ENCODE measurements around the gene TMEM234.

The TMEM234 gene

DNA sequence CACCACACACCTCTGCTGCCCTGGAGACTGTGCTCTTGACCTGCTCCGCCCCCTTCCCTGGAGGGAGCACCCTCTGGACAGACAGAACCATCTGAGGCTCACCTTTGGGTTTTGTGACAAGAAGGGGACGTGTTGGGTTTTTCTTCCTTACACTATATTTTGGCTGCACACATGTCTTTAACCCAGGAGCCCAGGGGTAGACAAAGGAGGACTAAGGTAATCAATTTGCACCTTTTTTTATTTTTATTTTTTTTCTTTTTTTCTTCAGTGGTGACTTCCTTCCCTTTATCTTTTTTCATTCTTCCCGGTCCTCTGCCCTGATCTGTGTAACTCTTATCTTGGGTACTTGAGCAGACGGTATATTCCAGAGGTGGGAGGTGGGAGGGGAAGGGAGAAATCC is 51.2 kb downstream of the TMEM234 start:
- DNase-seq, result no peak
